Inflammatory macrophage treated with lipopolysaccharide for 4 hours (primary cell): Measurements from ENCODE around the gene GZF1.

Experiments used
- DNase-seq: peaks from one replicate; pipeline ENCODE4 v3.0.0-alpha.2; 2020

GZF1 gene

DNA sequence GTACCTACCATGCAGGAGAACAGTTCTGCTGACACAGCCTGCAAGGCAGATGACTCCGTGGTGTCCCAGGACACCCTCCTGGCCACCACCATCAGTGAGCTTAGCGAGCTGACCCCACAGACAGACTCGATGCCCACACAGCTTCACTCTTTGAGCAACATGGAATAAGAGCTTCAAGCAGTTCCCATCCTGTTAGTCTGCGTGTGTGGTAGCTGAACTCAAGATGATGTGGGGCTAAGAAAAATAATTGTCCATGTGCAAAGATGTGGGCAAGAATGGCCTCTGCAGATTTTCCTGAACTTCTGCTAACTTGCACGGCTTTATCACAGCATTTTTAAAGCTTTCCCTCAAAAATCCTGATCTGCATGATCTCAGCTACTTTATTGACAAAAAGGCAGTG lies 8.3 kb downstream of the GZF1 start:
- no peak for DNase-seq

DNA sequence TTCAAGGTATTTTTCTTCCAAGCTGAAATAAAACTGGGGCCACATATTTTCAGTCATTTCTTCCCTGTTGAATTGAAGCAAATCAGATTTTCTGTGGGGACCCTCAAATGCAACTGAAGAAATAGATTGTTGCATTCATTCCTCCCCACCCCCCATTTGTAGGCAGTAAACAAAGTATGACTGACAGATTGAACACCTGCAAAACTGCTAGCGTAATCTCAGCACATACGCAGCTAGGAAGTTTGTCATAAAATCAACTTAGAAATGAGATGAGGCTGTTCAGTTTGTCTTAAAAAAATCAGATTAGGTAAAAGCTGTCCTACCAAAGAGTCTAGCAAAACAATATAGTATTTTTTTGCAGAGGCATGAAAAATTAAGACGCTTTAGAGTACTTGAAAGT lies 8.9 kb downstream of the GZF1 start:
- no peak for DNase-seq

DNA sequence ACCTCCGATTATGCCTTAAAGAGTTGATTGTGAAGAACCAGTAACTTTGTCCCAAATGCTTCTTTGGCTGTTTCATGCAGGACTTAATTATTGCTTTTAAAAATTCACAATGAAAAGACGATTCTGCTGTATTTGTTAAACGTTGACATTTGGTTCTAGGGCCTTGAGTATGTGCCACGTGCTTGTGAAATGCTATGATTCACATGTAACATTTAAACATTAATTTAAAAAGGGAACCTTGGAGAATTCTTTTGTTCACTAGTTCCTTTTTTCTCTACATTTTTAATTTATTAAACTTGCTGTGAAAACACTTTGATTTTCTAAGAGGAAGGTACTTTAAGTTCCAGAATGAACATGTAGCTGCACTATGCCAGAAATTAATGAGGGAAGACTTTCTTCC lies 9.5 kb downstream of the GZF1 start:
- DNase-seq = peak; percentile 71

DNA sequence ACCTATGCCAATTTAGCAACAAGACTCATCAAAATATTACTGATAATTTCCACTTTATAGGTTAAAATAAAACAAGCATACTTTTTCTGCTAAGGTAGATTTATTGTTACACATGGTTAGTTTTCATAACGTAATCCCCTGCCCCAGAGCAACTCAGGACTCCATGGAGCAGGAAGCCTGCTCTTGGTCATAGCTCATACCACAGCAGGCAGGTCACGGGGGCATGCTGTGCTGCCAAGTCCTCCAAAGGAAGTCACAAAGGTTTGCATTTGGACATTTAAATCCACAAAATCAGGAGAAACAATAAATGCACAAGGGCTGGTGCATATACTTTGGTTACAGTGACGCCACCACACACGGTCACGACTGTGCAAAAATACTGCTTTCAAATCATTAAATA lies 12.5 kb downstream of the GZF1 start:
- DNase-seq = no peak

DNA sequence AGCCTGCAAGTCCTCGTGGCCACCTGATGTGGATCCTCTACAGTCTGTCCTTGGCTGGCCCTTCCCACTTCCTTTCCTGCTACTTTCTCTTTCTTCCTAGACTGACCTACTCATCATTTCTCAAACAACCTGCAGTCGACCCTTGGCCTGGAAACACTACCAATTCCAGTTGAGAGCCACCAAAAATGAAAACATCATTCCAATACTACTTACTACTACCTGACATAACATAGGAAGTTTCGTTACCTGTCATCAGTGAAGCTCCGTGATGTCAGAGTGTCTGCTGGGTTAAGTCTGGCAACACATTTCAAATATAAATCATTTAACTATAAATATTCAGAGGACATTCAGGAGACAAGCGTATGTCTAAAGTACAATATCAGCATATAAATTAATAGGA lies 13.8 kb downstream of the GZF1 start:
- no peak for DNase-seq

DNA sequence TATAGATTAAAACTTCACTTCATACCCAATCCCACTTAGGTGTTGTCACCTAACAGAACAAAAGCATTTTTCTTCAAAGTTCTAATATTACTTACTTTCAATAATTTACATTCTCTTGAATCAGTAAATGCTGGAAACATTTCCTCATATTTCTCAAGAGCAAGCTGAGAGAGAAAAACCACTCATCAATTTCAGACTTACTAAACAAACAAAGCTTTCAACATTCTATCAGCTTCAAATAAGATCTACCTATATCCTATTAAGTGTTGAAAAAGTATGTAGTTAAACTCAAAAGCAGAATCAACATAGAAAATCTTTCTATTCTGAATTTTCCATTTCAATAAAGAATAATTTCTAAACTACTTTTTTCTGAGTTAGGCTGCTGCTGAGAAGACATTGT lies 17.8 kb downstream of the GZF1 start:
- DNase-seq = no peak

DNA sequence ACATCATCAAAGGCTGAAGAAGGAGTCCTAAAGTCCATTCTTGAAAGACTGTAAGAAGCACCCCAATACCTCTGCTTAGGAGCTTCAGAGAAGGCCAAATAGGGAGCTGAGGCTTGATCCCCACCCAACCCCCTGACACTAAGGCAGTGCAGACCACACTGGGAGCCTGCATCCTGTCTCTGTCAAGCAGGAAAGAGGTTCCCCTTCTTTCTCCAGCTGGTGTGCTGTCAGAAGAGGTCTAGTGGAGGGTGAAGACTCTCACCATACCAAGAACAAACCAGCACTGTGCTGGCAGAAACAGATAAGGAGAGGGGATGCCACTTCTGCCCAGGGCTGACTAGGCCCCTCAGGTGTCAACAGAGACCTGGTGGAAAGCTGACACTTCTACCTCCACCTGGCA lies 19.9 kb downstream of the GZF1 start:
- no peak for DNase-seq

DNA sequence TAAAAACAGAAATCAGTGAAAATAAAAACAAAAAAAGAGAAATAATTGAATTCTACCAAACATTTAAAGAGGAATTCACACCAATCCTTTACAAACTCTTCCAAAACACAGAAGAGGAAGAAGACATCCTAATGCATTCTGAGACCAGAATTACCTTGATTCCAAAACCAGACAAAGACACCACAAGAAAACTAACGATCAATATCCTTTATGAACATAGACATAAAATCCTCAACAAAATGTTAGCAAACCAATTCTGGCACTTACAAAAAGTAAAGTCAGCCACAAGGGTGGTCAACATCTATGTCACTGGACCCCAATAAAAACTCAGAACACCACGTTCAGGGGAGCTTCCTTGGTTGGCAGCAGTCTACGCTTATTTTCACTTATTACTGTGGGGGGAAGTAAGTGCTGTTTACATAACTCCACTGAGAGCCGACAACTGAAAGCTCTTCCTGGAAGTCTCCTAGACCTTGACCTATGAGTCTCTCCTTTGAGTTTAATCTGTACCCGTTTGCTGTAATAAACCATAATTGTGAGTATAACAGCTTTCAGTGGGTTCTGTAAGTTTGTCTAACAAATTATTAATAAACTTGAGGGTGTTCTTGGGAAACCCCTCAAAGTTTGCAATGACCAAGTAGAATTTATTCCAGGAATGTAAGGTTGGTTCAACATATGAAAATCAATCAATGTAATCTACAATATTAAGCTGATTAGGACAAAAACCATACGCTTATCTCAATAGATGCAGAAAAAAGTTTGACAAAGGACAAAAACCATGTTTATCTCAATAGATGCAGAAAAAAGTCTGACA lies 24.5 kb downstream of the GZF1 start:
- no peak for DNase-seq

DNA sequence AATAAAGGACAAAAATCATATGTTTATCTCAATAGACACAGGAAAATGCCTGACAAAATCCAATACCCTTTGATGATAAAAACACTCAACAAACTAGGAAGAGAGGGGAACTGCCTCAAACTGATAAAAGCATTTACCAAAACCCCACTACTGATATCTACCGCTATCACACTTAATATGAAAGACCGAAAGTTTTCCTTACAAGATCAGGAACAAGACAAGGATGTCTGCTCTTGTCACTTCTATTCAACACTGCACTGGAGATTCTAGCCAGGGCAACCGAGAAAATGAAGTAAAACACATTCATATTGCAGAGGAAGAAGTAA lies 25.1 kb downstream of the GZF1 start:
- no peak for DNase-seq

DNA sequence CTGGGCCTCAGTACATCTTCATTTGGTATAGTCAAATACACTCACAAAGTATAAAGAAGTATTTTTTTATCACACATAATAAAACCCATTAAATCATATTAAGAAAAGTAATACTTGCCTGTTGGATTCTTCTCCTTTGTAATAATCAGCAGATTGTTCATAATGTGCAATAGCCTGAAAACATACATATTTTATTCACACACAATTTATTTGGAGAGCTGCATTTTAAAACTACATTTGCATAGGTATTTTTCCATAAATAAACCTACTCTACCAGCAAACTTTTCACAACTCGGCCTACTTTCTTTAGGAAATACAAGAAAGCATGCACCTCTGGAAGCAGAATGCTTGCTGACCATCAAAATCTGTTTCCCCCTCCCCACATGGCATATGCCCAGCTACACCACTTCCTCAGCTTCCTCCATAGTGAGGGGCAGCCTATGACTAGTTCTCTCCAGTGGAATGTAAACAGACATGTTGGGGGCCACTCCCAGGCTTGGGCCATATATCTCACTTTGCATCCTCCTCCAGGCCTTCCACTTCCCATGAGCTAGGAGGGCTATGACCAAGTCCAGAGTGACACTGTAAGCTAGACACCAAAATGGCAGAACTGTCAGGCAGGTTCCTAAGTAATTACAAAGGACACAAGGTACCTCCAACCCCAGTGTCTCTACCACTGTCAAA lies 28.3 kb downstream of the GZF1 start:
- DNase-seq = no peak

DNA sequence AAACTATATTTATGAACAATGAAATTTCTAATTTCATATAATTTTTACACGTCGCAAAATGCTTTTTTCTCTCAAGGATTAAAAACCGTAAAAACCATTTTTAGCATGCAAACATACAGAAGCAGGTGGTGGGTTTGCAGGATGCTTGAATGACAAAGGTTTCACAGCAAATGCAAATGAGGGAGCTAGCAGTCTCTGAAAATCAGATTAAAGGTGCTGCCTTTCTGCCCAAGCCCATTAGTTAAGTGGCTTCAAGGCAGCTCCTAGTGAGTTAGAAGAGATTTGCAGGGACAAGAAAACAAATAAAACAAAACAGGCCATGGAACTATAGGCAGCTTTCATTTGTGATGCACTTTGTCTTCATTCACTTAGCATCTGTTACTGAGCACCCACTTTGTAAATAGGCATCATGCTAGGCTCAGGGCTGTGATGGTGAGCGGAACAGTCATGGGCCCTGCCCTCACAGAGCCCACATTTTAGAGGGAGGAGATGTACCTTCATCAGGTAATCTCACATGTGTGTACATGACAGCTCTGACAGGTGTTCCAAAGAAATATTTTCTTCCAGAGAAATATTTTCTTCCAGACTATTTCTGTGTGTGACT lies 29.8 kb downstream of the GZF1 start:
- no peak for DNase-seq

DNA sequence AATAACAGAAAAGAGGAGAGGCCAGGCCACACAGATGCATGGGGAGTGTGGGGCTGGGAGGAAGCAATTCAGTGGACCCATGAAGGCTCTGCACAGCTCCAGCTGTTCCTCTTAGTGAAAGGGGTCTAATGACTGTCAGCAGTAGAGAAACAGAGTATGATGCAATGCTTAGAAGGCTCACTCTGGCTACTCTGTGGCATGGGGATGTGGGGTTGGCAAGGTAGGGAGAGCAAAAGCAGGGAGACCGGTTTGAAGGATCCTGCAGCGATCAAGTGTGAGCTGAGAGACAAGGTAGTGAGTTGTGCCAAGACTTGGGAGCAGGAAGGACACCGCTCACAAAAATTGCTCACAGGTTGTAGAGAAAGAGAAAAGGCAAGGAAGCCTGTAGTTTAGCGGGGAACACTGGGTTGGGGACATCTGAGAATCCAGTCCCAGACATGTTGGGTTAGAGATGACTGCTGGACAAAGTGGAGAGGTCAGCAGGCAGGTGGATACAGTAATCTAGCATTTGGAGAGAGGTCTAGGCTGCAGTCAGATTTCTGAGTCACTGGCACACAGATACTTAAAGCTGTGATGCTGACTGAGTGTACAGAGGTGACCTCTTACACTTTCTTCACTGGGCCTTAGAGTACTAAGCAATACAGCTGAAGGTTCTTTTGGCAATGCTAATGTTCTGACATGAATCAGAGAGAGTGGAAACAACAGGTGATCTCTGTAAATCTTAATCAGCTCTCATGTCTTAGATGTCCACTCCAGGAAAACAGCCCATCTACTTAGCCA lies 32.2 kb downstream of the GZF1 start:
- no peak for DNase-seq

DNA sequence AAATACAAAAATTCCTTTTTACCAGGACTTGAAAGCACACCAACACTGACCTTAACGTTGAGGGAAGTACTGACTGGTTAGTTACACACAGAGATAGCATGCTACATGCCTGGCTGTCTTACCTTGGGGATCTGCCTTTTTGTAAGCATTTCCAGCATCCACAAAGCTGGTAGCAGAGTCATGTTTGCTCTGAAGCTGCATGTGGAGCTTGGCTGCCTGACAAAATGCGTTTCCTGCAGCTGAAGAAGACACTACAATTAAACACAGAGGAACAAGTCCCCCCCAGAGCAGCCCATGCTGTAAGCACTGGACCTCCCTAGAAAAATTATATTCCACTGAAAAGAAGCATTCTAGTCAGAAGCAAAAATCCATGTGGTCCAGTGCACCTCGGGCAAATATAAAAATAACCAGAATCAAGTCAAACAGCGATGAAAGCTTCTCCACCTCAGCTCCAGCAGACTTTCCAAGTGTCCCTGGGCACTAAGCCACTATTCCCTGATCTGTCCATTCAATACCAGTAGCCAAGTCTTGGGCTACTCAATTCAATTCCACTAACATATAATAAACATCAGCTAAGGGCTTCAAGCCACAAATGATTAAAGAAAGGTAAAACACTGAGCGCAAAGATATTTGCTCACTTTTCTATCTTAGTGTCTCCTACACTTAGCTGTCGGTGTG lies 35.1 kb downstream of the GZF1 start:
- DNase-seq = no peak

DNA sequence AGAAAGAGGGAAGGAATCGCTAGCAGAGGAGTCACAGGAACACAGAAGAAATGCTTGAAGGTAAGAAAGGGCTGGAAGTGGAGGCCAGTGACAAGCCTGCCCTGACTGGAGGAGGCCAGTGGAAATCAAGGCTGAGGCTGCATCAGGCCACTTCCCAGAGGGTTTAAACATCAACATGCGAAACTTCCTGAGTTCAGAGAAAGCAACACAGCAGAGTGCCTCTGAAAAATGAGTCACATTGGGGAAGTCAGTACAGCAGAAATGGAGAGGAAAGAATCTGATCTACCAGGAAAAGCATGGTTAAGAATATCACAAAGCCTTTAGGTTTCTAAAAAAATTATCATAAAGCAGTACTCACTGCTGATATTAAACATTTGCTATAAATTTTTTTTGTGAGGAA lies 36.0 kb downstream of the GZF1 start:
- DNase-seq = peak; percentile 72

DNA sequence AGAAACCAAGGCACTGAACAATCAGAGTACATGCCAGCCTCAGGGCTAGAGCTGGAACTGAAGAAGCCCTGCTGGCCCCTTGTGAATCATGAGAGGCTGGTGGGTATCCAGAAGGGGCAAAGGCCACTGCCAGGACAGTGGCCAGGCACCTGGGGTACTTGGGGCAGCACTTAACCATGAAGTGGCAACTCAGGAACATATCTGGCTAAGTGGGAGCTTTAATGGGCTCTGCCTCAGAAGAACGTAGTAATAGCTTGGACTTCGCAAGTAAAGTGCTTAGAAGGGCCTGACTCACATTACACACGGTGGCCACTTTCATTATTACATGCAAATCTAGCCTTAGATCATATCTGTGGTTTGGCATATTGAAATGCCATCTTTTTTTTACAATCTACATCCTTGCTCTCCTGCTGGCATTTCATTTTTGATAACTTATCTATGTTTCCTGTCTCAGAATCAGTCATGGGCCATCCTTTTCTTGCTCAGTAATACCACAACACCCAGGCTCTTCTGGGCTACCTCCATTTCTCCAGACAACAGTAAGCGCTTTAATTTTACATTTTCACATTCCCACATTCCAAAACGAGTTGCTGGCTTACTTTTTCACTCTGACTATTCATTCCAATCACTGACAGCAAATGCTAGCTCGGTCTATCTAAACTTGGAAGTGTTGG lies 37.7 kb downstream of the GZF1 start:
- peak; percentile 49 for DNase-seq

DNA sequence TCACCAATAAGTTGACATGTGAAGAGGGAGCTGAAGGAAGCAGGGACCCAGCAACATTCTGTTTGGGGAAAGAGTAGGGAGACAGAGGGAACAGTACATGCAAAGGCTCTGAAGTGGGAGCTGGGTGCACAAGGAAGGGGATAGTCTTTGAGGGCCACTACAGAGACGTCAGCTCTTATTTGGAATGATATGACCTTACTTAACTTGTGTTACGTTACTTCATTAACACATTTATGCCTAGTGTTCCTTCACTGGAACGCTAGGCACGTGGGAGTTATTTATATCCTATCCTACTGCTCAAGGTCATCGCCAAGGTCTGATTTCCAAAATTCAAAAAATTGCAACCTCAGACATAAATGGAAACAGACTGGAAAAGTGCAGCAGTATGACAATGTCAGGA lies 39.1 kb downstream of the GZF1 start:
- DNase-seq = no peak

DNA sequence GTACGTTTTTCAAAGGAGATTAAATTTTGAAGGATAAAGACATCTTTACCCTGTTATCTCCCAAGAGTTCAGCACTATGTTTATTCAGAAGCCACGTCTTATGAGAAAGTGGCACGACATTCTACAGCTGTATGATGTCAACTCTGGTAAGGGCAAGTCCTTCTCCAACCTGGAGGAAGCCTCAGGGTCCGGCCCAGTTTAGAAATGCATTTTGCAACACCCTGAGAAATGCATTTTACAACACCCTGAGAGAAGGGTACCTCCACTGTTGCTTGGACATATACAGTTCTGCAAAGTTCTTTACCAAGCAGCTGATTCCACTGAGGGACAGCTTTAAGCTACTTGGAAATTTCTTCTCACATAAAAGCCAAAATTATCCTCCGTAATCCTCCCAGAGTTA lies 41.8 kb downstream of the GZF1 start:
- no peak for DNase-seq

DNA sequence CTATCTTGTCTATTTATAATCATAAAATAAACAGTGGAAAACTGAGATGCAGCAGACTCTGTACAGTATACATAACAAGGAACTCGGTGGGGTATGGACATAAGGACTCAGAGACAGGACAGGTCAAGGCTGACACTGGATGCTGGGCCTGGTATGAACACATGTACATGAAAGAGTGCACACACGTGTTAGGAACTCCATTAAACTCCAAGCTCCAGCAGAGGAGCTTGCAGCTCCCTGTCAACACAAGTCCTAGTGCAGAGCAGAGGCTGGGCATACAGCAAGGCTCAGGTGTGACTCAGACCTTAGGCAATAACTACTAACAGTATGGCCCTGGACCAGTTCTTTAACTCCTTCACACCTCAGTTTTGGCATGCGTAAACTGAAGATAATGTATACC lies 42.2 kb downstream of the GZF1 start:
- DNase-seq = no peak

DNA sequence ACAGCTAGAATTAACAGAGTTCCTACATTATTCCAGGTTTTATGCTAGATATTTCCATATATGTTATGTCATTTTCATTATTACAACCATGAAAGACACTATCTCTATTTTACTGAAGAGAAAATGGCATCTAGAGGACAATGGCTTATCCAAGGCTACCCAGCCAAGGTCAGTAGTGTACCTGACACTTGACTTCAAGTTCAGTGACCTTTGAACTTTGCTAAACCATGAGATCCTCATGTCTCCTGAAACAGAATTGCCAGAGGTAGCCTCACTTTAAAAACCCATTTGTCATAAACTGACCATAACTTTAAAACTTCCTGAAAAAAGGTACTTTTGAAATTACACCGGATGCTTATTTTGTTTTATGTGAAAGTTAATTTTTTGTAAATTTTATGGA lies 44.9 kb downstream of the GZF1 start:
- no peak for DNase-seq

DNA sequence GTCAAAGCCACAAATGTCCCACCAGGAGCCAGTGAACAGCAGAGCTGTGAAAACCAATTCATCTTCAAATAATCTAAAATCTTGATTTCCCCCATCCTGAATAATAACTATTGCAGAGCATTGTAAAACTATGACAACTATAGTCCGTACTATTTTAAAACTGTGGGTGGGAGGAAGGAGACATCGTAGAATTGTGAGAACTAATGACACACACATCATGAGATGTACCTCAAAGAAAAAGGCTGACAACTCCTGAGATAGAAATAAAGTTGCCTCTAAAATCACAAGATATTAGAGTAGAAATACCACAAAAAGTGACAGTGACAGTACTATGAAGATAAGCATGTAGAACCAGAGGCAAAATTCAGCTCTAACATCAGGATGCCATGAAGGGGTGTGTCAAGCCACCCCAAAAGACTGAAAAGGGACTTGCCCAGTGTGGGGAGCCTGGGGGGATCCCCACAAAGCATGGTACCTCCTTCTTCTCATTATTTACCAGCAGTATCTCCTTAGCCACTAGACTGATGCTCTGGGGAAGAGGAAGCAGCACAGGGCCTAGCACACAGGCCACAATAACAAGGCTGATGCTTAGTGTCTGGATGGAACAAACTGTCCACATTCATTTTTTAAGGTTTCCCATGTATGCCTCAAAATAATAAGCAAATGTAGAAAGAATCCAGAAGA lies 45.9 kb downstream of the GZF1 start:
- peak; percentile 64 for DNase-seq

DNA sequence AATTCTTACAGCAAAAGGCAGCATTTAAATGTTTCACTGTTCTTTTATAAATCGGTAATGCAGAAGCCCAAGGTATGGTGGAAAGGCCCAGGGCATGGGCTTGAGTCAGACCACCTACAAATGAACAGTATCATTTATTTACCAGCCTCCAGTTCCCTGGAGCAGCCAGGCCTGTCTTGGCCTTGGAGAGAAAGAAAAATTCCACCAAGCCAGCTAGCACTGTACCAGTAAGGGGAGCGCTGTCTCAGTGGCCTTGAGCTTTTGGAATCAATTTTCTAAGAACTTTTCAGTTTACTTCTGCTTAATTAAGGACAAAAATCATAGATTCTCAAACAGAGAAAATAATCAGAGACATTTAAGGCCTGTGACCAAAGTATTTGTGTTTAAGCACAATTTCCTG lies 47.0 kb downstream of the GZF1 start:
- no peak for DNase-seq

DNA sequence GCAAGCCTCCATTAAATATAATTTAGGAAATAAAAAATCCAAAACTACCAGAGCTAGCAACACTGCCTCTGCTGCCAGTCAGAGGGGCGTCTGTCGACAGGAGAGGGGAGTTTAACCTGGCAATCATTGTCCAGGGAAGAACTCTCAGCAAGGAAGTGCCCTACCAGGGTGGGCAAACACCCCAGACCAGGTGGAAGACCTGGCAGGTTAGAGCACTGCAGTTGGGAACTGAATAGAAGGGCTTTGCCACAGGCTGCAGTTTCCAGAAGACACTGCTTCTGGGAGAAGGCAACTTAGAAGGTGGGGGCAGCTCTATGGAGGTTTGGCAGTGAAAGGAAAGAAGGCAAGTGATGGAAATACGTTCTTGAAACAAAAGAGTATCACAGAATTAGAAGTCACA lies 47.8 kb downstream of the GZF1 start:
- DNase-seq = no peak
